ENCODE measurements around the gene DEPDC5.

- TF ChIP-seq CTCF (IDR thresholded peaks at IDR 0.05) (no peak), EZH2 (IDR thresholded peaks at IDR 0.05; ENCODE audit: borderline replicate concordance, insufficient read depth, low read depth, low read length, poor library complexity, severe bottlenecking) (no peak)
Measured at GRCh38 chr22:31942091-31942490, 188.3 kb downstream of the DEPDC5 start.

Measured in B cell (primary cell).